ENCODE results near the gene PATZ1. TPM values are rescaled to one million over a fixed set of nuclear protein-coding genes. Genes with fewer than 3 reads are reported as not detected.

The PATZ1 gene, protein sequence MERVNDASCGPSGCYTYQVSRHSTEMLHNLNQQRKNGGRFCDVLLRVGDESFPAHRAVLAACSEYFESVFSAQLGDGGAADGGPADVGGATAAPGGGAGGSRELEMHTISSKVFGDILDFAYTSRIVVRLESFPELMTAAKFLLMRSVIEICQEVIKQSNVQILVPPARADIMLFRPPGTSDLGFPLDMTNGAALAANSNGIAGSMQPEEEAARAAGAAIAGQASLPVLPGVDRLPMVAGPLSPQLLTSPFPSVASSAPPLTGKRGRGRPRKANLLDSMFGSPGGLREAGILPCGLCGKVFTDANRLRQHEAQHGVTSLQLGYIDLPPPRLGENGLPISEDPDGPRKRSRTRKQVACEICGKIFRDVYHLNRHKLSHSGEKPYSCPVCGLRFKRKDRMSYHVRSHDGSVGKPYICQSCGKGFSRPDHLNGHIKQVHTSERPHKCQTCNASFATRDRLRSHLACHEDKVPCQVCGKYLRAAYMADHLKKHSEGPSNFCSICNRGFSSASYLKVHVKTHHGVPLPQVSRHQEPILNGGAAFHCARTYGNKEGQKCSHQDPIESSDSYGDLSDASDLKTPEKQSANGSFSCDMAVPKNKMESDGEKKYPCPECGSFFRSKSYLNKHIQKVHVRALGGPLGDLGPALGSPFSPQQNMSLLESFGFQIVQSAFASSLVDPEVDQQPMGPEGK
- total RNA-seq = 24.9 and 34.9 TPM in 2 replicates

DNA sequence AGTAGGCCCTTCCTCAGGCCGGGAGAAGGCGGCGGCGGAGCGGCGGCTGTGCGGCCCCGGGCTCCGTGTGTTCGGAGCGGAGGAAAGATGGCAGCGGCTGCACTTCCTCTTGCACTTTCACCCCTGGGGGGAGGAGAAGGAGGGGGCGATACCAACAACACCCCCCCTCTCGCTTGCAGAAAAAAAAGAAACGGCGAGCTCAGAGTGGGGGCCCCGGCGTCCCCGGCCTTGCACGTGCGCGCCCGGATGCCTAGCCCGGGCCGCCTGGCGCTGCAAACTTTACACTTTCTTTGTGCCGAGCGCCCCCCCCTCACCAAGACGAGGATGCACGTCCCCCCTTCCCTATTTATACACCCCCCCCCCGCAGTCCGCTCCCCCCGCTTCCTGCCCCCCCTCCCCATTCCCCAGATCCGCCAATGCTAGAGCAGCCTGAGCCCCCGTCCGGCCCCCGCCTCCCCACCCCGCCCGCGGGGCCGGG, at the start of gene PATZ1:
TSS of gene PATZ1 (minus strand) at position 92 of the 478 bp plus-strand sequence. CDS start 744 bp downstream, outside the sequence.

DNA sequence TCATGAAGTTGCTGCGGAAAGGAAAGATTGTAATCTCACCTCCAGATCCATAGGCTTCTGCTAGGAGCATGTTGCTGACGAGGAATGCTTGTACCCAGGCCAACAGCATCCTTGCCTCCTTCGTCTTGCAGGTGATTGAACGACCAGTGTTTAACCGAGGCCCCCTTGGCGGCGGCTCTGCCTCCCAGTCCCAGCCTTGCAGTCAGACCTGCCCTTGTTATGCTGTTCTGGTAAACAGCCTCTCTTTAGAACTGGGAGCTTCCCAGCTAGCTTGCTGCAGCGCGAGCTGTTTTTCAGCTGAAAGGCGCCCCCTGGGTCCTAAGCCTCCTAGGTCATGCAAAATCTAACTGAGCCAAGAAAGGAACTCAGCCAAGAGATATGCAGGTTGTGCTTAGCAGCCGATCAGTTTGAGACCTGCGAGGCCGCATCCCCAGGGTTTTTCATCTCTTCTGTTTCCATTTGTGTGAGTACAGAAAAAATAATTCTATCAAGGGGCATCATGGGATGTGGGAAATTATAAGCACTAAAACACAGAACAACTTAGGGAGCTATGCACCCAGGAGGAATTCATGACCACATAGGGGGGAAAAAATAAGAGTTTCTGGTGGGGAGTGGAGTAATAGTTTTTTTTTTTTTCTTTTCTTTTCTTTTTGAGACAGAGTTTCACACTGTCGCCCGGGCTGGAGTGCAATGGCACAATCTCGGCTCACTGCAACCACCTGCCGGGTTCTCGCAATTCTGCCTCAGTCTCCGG, 53.7 kb downstream of the PATZ1 start, which contains the start of gene PIK3IP1:
TSS of gene PIK3IP1 (minus strand) at position 253 of the 754 bp plus-strand sequence. CDS start at position 109, 144 bp downstream.

Other genes starting within 250 kb of the PATZ1 start
- gene SELENOM, start 238.8 kb downstream of the PATZ1 start, total RNA-seq = 96.8 and 123 TPM in 2 replicates
- gene INPP5J, start 223.4 kb downstream of the PATZ1 start, total RNA-seq = 3.3 and 5.2 TPM in 2 replicates
- 0.13 and 0.16 TPM in 2 replicates for gene PLA2G3, start 205.8 kb downstream of the PATZ1 start, total RNA-seq
- 16.9 and 29.7 TPM in 2 replicates for gene RNF185, start 186.2 kb downstream of the PATZ1 start, total RNA-seq
- 32.3 and 107 TPM in 2 replicates for gene LIMK2, start 134.0 kb downstream of the PATZ1 start, total RNA-seq
- 5.4 and 27.5 TPM in 2 replicates for gene PIK3IP1, start 53.9 kb downstream of the PATZ1 start, total RNA-seq
- 41.5 and 64.2 TPM in 2 replicates for gene DRG1, start 53.3 kb upstream of the PATZ1 start, total RNA-seq
- gene EIF4ENIF1, start 143.5 kb upstream of the PATZ1 start, total RNA-seq = 6.5 and 15.6 TPM in 2 replicates
- 15.8 and 16.2 TPM in 2 replicates for gene SFI1, start 150.2 kb upstream of the PATZ1 start, total RNA-seq

Data from mesangial cell (primary cell).